ENCODE data around the gene SLC25A52.
"Not testable (repeated sequence)": the region's sequence is repeated elsewhere in the genome, so short reads cannot be mapped to it uniquely, and the experiment has no call there.

- not testable (repeated sequence) for TF ChIP-seq CHD2 (IDR thresholded peaks at IDR 0.05; ENCODE audit: low read length, partially characterized antibody); CTCF (IDR thresholded peaks at IDR 0.05); RCOR1 (IDR thresholded peaks at IDR 0.05; ENCODE audit: low read length)
Measured at GRCh38 chr18:31809049-31809448, 48.4 kb upstream of the SLC25A52 start.

All from SK-N-SH (cell line).